ENCODE measurements around the gene KIF4A. TPM values are rescaled to one million over a fixed set of nuclear protein-coding genes. Genes with fewer than 3 reads are reported as not detected.

KIF4A gene
- total RNA-seq, 1 experiment from 2014 or later: 40.3 TPM

GRCh38 chrX:70464051-70464450, 174.1 kb downstream of the KIF4A start:
- ChIA-PET CTCF (no interaction called here), POLR2A (interaction anchor here (0.7 kb wide), 1 partner anchor 19 kb away, joined by 4 read pairs; no protein-coding TSS in a partner anchor), RAD21 (ENCODE audit: low non-redundant PET in 1 of 2, low total read pairs in 2 of 2, uncharacterized antibody in 2 of 2, unreplicated experiment in 2 of 2) (no interaction called here)
- intact Hi-C loops (cut with micrococcal nuclease): no loop called here
- H3K4me2 ChIP-seq (ENCODE audit: low read length): no peak overlapping the region
- H3K9me2 ChIP-seq (ENCODE audit: insufficient read depth): no peaks in the 10 kb centered on the region
- H3K9ac ChIP-seq (ENCODE audit: low read length): no peak overlapping the region
- BruUV-seq (replicated peaks): no TSS peak
- no peaks in the 10 kb centered on the region for H4K20me1 ChIP-seq (ENCODE audit: insufficient read depth)
- no peaks in the 10 kb centered on the region for H3K27me3 ChIP-seq (ENCODE audit: insufficient read depth, low read length)
- H3K27ac ChIP-seq (ENCODE audit: low read depth, low read length): no peak overlapping the region
- ATAC-seq: no peak
- no peak for TF ChIP-seq SP1 (IDR thresholded peaks at IDR 0.05; ENCODE audit: low read depth)
- TF ChIP-seq REST (IDR thresholded peaks at IDR 0.05; ENCODE audit: low read depth): no peak
- TF ChIP-seq EGR1 (IDR thresholded peaks at IDR 0.05; ENCODE audit: low read depth): no peak
- no peak for TF ChIP-seq SRF (IDR thresholded peaks at IDR 0.05; ENCODE audit: low read depth)
- TF ChIP-seq CTCF (IDR thresholded peaks at IDR 0.05 in 2 of 3, conservative IDR thresholded peaks at IDR 0.05 in 1 of 3; ENCODE audit: borderline replicate concordance in 1 of 3, insufficient read depth in 1 of 3, low read depth in 2 of 3, low read length in 2 of 3): no peak
- TF ChIP-seq EZH2 (IDR thresholded peaks at IDR 0.05): no peak
- no peak for DNase-seq (ENCODE audit: low read depth, low spot score)
- H2AFZ ChIP-seq (ENCODE audit: low read depth, low read length, poor library complexity, severe bottlenecking): no peak overlapping the region
- H3K36me3 ChIP-seq (ENCODE audit: control insufficient read depth in 1 of 2, insufficient read depth in 2 of 2, low read length in 2 of 2): no peaks in the 10 kb centered on the region
- H3K4me3 ChIP-seq (replicated peaks in 1 of 2; ENCODE audit: low read depth in 1 of 2, low read length in 2 of 2): no peak overlapping the region
- H3K9me3 ChIP-seq (ENCODE audit: control insufficient read depth in 1 of 2, insufficient read depth in 1 of 2, low read depth in 1 of 2, low read length in 2 of 2): no peaks in the 10 kb centered on the region
- peaks cover 14% of the 10 kb centered on the region for H3K79me2 ChIP-seq (ENCODE audit: insufficient read depth, low read length)
- peaks cover 2 to 7% of the 10 kb centered on the region in 2 experiments; a peak in 1 of 4 replicates for H3K4me1 ChIP-seq (ENCODE audit: control insufficient read depth in 1 of 2, insufficient read depth in 2 of 2, low read length in 2 of 2)

Data from HCT116 (cell line).